Small intestine (tissue), 7 donors: ENCODE results near the gene SCN8A. TPM values are rescaled to one million over a fixed set of nuclear protein-coding genes. Genes with fewer than 3 reads are reported as not detected.

Experiments
- DNase-seq, 2 donors: peaks; one replicate each; pipeline versions ENCODE4 v3.0.0 to v3.0.0-alpha.2; 2013
- FAIRE-seq: peaks from 2 replicates; lab custom pipeline; 2012; peaks lifted over from hg19 to GRCh38; lab: Jason Lieb, UNC
- H3K27ac ChIP-seq, 3 donors: one replicate each; pipeline ENCODE4 v1.5.1; 2013; ENCODE audit warnings: low read length in 2 of 3, mild to moderate bottlenecking in 2 of 3, control low read depth in 1 of 3, inconsistent platforms in 1 of 3, low read depth in 1 of 3, moderate library complexity in 1 of 3
- H3K27me3 ChIP-seq, 3 donors: one replicate each; pipeline ENCODE4 v1.6.1; 2013; ENCODE audit warnings: low read length in 3 of 3, inconsistent platforms in 1 of 3; ENCODE audit not compliant: control insufficient read depth in 3 of 3, insufficient read depth in 3 of 3
- H3K36me3 ChIP-seq, 3 donors: one replicate each; pipeline ENCODE4 v1.6.1; 2013; ENCODE audit warnings: low read length in 3 of 3, inconsistent platforms in 1 of 3, low read depth in 1 of 3, mild to moderate bottlenecking in 1 of 3, moderate library complexity in 1 of 3; ENCODE audit not compliant: control insufficient read depth in 3 of 3, insufficient read depth in 2 of 3
- H3K4me1 ChIP-seq, 3 donors: one replicate each; pipeline ENCODE4 v1.6.1; 2013; ENCODE audit warnings: low read length in 2 of 3, inconsistent platforms in 1 of 3, low read depth in 1 of 3, mild to moderate bottlenecking in 1 of 3, moderate library complexity in 1 of 3; ENCODE audit not compliant: control insufficient read depth in 3 of 3, insufficient read depth in 2 of 3
- H3K4me3 ChIP-seq, 3 donors: one replicate each; pipeline ENCODE4 v1.5.1; 2013; ENCODE audit warnings: low read length in 3 of 3, control low read depth in 1 of 3, inconsistent platforms in 1 of 3, low read depth in 1 of 3, mild to moderate bottlenecking in 1 of 3, moderate library complexity in 1 of 3
- H3K9me3 ChIP-seq, 2 donors: one replicate each; pipeline ENCODE4 v1.6.1; 2013; ENCODE audit warnings: low read depth in 1 of 2, low read length in 1 of 2; ENCODE audit not compliant: control insufficient read depth in 2 of 2, insufficient read depth in 1 of 2
- WGBS, 3 donors: extraction: QIAGEN DNeasy Blood & Tissue Kit; methylation state at CpG; one replicate each; pipeline ENCODE4 v1.1.7; 2013; 5-methylcytosine and 5-hydroxymethylcytosine counted together
- polyA plus RNA-seq, 4 donors: library from polyadenylated mRNA; stranded (reverse) in 3 of 4; unstranded in 1 of 4; fragments of 200-250 nt in 3 of 4; fragments of 120-200 nt in 1 of 4; gene quantifications; one replicate each; pipeline versions ENCODE4 v1.2.1 to v1.2.3, GENCODE V29; 2013
- donor health status: healthy with polysubstance abuse.
- donor health status: control.
- donor health status: control.
- donor health status: Bipolar disorder and iron deficiency.
- donor health status: healthy.

Gene SCN8A
- polyA plus RNA-seq, 4 donors: 0.19 to 1.2 TPM; not detected in 2

DNA sequence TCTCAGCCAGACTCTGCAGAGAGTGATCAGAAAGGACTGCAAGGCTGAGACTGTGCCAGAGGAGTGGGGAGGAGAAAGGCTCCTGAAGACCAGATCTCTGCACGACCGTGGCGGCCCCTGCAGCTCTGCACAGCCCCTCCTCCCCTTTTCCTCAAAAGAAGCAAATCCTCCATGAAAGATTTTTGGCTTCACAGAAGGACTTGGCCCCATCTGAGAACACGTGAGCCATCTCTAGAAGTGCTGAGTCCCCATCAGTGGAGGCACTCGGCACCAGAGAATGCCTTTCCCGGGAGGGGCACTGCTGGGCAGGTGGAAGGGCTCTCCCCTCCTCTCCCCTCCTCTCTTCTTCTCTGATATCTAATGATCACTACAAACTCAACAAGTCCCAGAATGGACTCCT is 250.7 kb downstream of the SCN8A start:
- 22 to 45% (median 41%) methylated on average over 6 of the region's 6 CpGs for WGBS, 3 donors
- H3K9me3 ChIP-seq: no peaks in the 10 kb centered on the region
- H3K4me3 ChIP-seq: no peak overlapping the region
- no peak for DNase-seq
- no peaks in the 10 kb centered on the region for H3K36me3 ChIP-seq
- no peak overlapping the region for H3K27ac ChIP-seq
- H3K4me1 ChIP-seq: peaks cover 0 to 17% (median 0%) of the 10 kb centered on the region in 3 donors
- FAIRE-seq: no peak
- peaks cover 8 to 42% (median 13%) of the 10 kb centered on the region in 3 donors for H3K27me3 ChIP-seq

- no peak for FAIRE-seq
Measured at GRCh38 chr12:51844854-51845253, 253.8 kb downstream of the SCN8A start.

GRCh38 chr12:51845482-51845881 is 254.4 kb downstream of the SCN8A start:
- Histone ChIP-seq H3K9me3 (no peaks in the 10 kb centered on the region), H3K27me3 (peaks cover 8 to 65% (median 16%) of the 10 kb centered on the region in 3 donors), H3K4me3 (no peak overlapping the region), H3K36me3 (no peaks in the 10 kb centered on the region), H3K4me1 (peaks cover 0 to 26% (median 4%) of the 10 kb centered on the region in 3 donors), H3K27ac (no peak overlapping the region)
- no peak for DNase-seq
- WGBS, 3 donors: 17 to 58% (median 40%) methylated on average over 7 of the region's 7 CpGs
- FAIRE-seq: no peak

More at GRCh38 chr12:51844854-51845253, 253.8 kb downstream of the SCN8A start:
- no peaks in the 10 kb centered on the region for H3K9me3 ChIP-seq
- peaks cover 8 to 59% (median 16%) of the 10 kb centered on the region in 3 donors for H3K27me3 ChIP-seq
- H3K4me3 ChIP-seq: no peak overlapping the region
- H3K36me3 ChIP-seq: no peaks in the 10 kb centered on the region
- no peak for DNase-seq
- H3K27ac ChIP-seq: no peak overlapping the region
- WGBS, 3 donors: 72 to 89% (median 75%) methylated on average over 4 of the region's 4 CpGs
- peaks cover 0 to 26% (median 4%) of the 10 kb centered on the region in 3 donors for H3K4me1 ChIP-seq

DNA sequence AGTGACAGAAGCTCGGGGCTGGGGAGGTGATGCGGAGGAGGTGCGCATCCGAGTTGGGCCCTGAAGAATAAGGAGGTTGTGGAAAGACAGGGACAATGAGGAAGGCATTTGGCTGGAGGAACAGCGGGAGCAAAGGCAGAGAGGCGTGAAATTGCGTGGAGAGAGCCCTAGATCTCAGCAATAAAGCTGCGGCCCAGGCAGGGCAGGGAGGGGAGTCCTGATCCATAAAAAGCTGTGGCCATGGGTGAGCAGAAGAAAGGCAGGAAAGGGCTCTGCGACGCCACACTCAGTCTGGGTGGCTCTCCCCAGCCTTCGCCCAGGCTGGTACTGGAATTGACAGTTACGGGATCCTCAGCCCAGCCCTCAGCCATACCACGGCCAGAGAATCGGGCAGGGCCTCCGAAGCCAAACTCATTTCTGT is 255.2 kb downstream of the SCN8A start:
- DNase-seq (no peak), FAIRE-seq (no peak)
- no peaks in the 10 kb centered on the region for H3K36me3 ChIP-seq
- H3K9me3 ChIP-seq: no peaks in the 10 kb centered on the region
- H3K4me1 ChIP-seq: peaks cover 0 to 26% (median 4%) of the 10 kb centered on the region in 3 donors
- WGBS, 3 donors: 43 to 74% (median 58%) methylated on average over 15 of the region's 15 CpGs
- H3K27me3 ChIP-seq: peaks cover 8 to 73% (median 13%) of the 10 kb centered on the region in 3 donors
- no peak overlapping the region for H3K4me3 ChIP-seq
- H3K27ac ChIP-seq: no peak overlapping the region

GRCh38 chr12:51846911-51847642 is 256.0 kb downstream of the SCN8A start:
- Histone ChIP-seq H3K4me1 (peaks cover 0 to 26% (median 4%) of the 10 kb centered on the region in 3 donors), H3K27me3 (peaks cover 8 to 68% (median 13%) of the 10 kb centered on the region in 3 donors), H3K9me3 (no peaks in the 10 kb centered on the region), H3K27ac (peak overlapping the region in 2 of 3 donors; percentile 14 to 38), H3K36me3 (no peaks in the 10 kb centered on the region), H3K4me3 (peak overlapping the region; percentile 28 to 55 (median 28))
- no peak for FAIRE-seq
- peak in 1 of 2 donors; percentile 33 for DNase-seq
- WGBS, 3 donors: 1 to 7% (median 3%) methylated on average over 41 to 59 of the region's 59 CpGs

DNA sequence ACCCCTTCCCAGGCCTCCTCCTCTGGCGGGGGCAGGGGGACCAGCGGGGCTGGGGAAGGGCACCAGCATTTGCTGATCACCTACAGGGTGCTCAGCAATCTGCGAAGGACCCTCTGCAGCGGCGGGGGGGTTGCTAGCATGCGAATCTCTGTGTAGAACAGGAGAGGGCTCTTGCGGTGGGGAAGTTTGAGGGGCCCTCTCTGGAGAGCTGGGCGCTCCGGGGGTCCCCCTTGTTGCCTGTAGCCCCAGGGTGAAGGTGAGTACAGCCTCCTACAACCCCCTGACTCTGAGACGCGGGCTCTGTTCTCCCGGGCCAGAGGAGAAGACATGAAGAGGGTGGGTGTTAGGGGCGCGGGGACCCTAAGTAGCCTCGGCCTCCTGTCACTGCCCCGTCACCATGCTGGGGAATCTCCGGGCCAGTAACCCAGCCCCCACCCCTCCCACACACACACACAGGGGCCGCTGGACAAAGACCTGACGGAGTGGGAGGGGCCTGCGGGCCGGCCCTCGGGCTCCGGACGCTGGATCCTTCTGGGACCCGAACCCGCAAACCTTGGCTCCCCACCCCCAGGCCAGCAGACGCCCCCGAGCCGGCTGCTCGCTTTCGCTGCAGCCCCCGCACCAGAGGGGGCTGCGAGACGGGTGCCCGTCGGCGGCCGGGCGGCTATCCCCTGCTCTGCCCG is 256.8 kb downstream of the SCN8A start:
- Histone ChIP-seq H3K27me3 (peaks cover 8 to 63% (median 13%) of the 10 kb centered on the region in 3 donors), H3K4me1 (peaks cover 0 to 26% (median 4%) of the 10 kb centered on the region in 3 donors), H3K9me3 (no peaks in the 10 kb centered on the region), H3K4me3 (peak overlapping the region; percentile 28 to 55 (median 33)), H3K36me3 (no peaks in the 10 kb centered on the region), H3K27ac (peak overlapping the region in 1 of 3 donors; percentile 38)
- 1 to 3% (median 2%) methylated on average over 17 to 40 of the region's 40 CpGs for WGBS, 3 donors
- DNase-seq: no peak
- FAIRE-seq: no peak

DNA sequence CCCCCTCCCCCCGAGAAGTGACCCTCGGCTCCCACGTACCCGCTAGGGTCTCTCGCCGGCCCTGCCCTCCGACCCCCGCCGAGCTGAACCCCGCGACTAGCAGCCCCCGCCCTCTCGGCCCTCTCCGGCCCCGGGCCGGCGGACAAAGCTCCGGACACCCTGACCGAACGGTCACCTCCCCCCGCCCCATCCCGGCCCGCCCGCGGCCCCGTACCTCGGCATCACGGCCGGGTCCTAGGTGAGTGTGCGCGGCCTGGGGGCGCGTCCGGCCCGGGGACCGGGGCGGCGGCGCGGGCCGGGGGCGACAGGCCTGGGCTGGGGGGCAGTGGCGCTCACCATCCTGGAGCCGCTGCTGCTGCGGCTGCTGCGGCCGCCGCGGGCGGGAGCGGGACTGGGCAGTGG is 257.3 kb downstream of the SCN8A start, which contains the start of gene FIGNL2:
FIGNL2 (minus strand) TSS at position 393 of the 402 bp plus-strand sequence. CDS start 26,305 bp downstream, outside the sequence.
- Histone ChIP-seq H3K27ac (peak within 1 kb of the TSS in 1 of 3 donors; percentile 38), H3K4me3 (peak within 1 kb of the TSS; percentile 8 to 55 (median 33)), H3K9me3 (no peaks in the 10 kb centered on the region), H3K36me3 (no peaks in the 10 kb centered on the region), H3K27me3 (peaks cover 8 to 66% (median 13%) of the 10 kb centered on the region in 3 donors), H3K4me1 (peaks cover 0 to 26% (median 4%) of the 10 kb centered on the region in 3 donors)
- DNase-seq (no peak), FAIRE-seq (no peak)
- 1 to 3% (median 2%) methylated on average over 15 to 51 of the region's 51 CpGs for WGBS, 3 donors
